Measurements from ENCODE around the gene TMEM132E.
"Not testable (repeated sequence)": the region's sequence is repeated elsewhere in the genome, so short reads cannot be mapped to it uniquely, and the experiment has no call there.

TMEM132E gene

GRCh38 chr17:34579017-34579946 is at the start of gene TMEM132E:
Gene TMEM132E (plus strand): TSS chr17:34579582. CDS start chr17:34581077, 1,495 bp downstream.
- peak in 1 of 3 experiments; percentile 22 for DNase-seq (ENCODE audit: low read depth in 3 of 3)

- DNase-seq (ENCODE audit: low read depth in 3 of 3), result no peak
These were observed 48.5 kb upstream of the TMEM132E start for GRCh38 chr17:34530918-34531317.

GRCh38 chr17:34532281-34533065 is 46.9 kb upstream of the TMEM132E start:
- DNase-seq (ENCODE audit: low read depth in 3 of 3), result no peak

GRCh38 chr17:34533806-34534527 is 45.4 kb upstream of the TMEM132E start:
- DNase-seq (ENCODE audit: low read depth in 3 of 3), result no peak

- no peak for DNase-seq (ENCODE audit: low read depth in 3 of 3)
These were observed 41.9 kb upstream of the TMEM132E start for GRCh38 chr17:34537445-34537844.

GRCh38 chr17:34538582-34538981 is 40.8 kb upstream of the TMEM132E start:
- DNase-seq (ENCODE audit: low read depth in 3 of 3), result not testable (repeated sequence)

GRCh38 chr17:34539881-34540280 is 39.5 kb upstream of the TMEM132E start:
- DNase-seq (ENCODE audit: low read depth in 3 of 3), result no peak

GRCh38 chr17:34542700-34543336 is 36.6 kb upstream of the TMEM132E start:
- DNase-seq (ENCODE audit: low read depth in 3 of 3), result peak; percentile 27 to 36 (median 35)

- DNase-seq (ENCODE audit: low read depth in 3 of 3), result no peak
These were observed 31.8 kb upstream of the TMEM132E start for GRCh38 chr17:34547453-34548063.

GRCh38 chr17:34549966-34550365 is 29.4 kb upstream of the TMEM132E start:
- no peak for DNase-seq (ENCODE audit: low read depth in 3 of 3)

GRCh38 chr17:34553907-34554306 is 25.5 kb upstream of the TMEM132E start:
- no peak for DNase-seq (ENCODE audit: low read depth in 3 of 3)

GRCh38 chr17:34556384-34556783 is 23.0 kb upstream of the TMEM132E start:
- no peak for DNase-seq (ENCODE audit: low read depth in 3 of 3)

- DNase-seq (ENCODE audit: low read depth in 3 of 3), result no peak
These were observed 22.5 kb upstream of the TMEM132E start for GRCh38 chr17:34556931-34557330.

GRCh38 chr17:34561328-34561727 is 18.1 kb upstream of the TMEM132E start:
- no peak for DNase-seq (ENCODE audit: low read depth in 3 of 3)

GRCh38 chr17:34562387-34562786 is 17.0 kb upstream of the TMEM132E start:
- no peak for DNase-seq (ENCODE audit: low read depth in 3 of 3)

- DNase-seq (ENCODE audit: low read depth in 3 of 3), result no peak
These were observed 13.7 kb upstream of the TMEM132E start for GRCh38 chr17:34565713-34566112.

GRCh38 chr17:34566201-34566600 is 13.2 kb upstream of the TMEM132E start:
- DNase-seq (ENCODE audit: low read depth in 3 of 3), result no peak

- no peak for DNase-seq (ENCODE audit: low read depth in 3 of 3)
These were observed 12.5 kb upstream of the TMEM132E start for GRCh38 chr17:34566873-34567272.

GRCh38 chr17:34567691-34568465 is 11.5 kb upstream of the TMEM132E start:
- no peak for DNase-seq (ENCODE audit: low read depth in 3 of 3)

GRCh38 chr17:34568953-34569352 is 10.4 kb upstream of the TMEM132E start:
- no peak for DNase-seq (ENCODE audit: low read depth in 3 of 3)
